ENCODE results near the gene DPEP3. TPM values are rescaled to one million over a fixed set of nuclear protein-coding genes. Genes with fewer than 3 reads are reported as not detected.

The DPEP3 gene
- polyA plus RNA-seq, 1 donor: 0.09 TPM

DNA sequence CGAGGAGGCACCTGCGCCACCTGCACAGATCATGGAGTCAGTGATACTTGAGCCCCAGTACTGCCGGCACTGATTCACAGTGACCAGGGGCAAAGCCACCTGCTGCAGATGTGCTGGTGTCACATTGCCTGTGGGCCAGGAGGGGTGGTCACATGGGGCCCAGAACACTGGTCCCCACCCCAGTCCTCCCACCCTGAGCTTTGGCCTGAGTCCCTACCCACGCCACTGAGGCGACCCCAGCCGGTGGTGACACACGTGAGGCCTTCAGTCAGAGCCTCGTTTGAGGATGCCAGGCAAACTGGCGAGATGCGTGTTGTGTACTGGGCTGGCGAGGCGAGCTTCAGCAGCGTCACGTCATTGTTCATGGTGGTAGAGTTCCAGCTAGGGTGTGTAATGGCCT is 50.1 kb downstream of the DPEP3 start:
- Histone ChIP-seq H3K9me3 (ENCODE audit: control insufficient read depth, low read depth, low read length) (no peaks in the 10 kb centered on the region), H3K4me1 (ENCODE audit: control insufficient read depth, insufficient read depth, low read length) (peaks cover 5% of the 10 kb centered on the region), H3K4me3 (ENCODE audit: low read length) (no peak overlapping the region), H3K27ac (ENCODE audit: low read length) (no peak overlapping the region), H3K27me3 (ENCODE audit: control insufficient read depth, insufficient read depth, low read length) (no peaks in the 10 kb centered on the region), H3K36me3 (ENCODE audit: control insufficient read depth, insufficient read depth, low read length) (peaks cover 71% of the 10 kb centered on the region)
- no peak for DNase-seq
- WGBS (ENCODE audit: insufficient coverage, low lambda C conversion rate): no CpG with 5 or more reads among the region's 14 CpGs

GRCh38 chr16:67928561-67929364 is 51.5 kb downstream of the DPEP3 start:
- peaks cover 62% of the 10 kb centered on the region for H3K36me3 ChIP-seq (ENCODE audit: control insufficient read depth, insufficient read depth, low read length)
- WGBS (ENCODE audit: insufficient coverage, low lambda C conversion rate): no CpG with 5 or more reads among the region's 16 CpGs
- DNase-seq: peak; percentile 44 to 58
- H3K27me3 ChIP-seq (ENCODE audit: control insufficient read depth, insufficient read depth, low read length): no peaks in the 10 kb centered on the region
- H3K4me1 ChIP-seq (ENCODE audit: control insufficient read depth, insufficient read depth, low read length): no peaks in the 10 kb centered on the region
- no peak overlapping the region for H3K27ac ChIP-seq (ENCODE audit: low read length)
- no peak overlapping the region for H3K4me3 ChIP-seq (ENCODE audit: low read length)
- H3K9me3 ChIP-seq (ENCODE audit: control insufficient read depth, low read depth, low read length): no peaks in the 10 kb centered on the region

- Histone ChIP-seq H3K27ac (ENCODE audit: low read length) (no peak overlapping the region), H3K4me1 (ENCODE audit: control insufficient read depth, insufficient read depth, low read length) (no peaks in the 10 kb centered on the region), H3K9me3 (ENCODE audit: control insufficient read depth, low read depth, low read length) (no peaks in the 10 kb centered on the region), H3K4me3 (ENCODE audit: low read length) (no peak overlapping the region), H3K27me3 (ENCODE audit: control insufficient read depth, insufficient read depth, low read length) (no peaks in the 10 kb centered on the region), H3K36me3 (ENCODE audit: control insufficient read depth, insufficient read depth, low read length) (peaks cover 65% of the 10 kb centered on the region)
- no CpG with 5 or more reads among the region's 7 CpGs for WGBS (ENCODE audit: insufficient coverage, low lambda C conversion rate)
- DNase-seq: no peak
Observed at GRCh38 chr16:67928147-67928546, 52.2 kb downstream of the DPEP3 start.

DNA sequence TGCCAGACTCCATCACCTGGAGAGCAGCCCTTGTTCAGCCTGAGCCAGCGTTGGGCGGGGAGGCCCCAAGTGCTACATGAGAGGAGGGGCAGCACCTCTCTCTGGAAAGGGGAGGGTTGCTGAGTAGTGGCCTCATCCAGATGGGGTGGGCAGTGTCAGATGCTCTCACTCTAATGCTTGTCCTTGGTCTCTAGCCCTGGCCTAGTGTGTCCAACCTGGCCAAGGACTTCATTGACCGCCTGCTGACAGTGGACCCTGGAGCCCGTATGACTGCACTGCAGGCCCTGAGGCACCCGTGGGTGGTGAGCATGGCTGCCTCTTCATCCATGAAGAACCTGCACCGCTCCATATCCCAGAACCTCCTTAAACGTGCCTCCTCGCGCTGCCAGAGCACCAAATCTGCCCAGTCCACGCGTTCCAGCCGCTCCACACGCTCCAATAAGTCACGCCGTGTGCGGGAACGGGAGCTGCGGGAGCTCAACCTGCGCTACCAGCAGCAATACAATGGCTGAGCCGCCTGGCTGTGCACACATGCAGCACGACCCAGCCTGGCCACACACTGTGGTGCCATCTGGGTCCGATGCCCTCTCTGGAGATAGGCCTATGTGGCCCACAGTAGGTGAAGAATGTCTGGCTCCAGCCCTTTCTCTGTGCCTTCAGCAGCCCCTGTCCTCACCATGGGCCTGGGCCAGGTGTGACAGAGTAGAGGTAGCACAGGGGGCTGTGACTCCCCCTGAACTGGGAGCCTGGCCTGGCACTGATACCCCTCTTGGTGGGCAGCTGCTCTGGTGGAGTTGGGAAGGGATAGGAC is 53.0 kb downstream of the DPEP3 start:
- peaks cover 65% of the 10 kb centered on the region for H3K36me3 ChIP-seq (ENCODE audit: control insufficient read depth, insufficient read depth, low read length)
- H3K4me3 ChIP-seq (ENCODE audit: low read length): no peak overlapping the region
- no peaks in the 10 kb centered on the region for H3K4me1 ChIP-seq (ENCODE audit: control insufficient read depth, insufficient read depth, low read length)
- H3K27me3 ChIP-seq (ENCODE audit: control insufficient read depth, insufficient read depth, low read length): no peaks in the 10 kb centered on the region
- H3K9me3 ChIP-seq (ENCODE audit: control insufficient read depth, low read depth, low read length): no peaks in the 10 kb centered on the region
- WGBS (ENCODE audit: insufficient coverage, low lambda C conversion rate): no CpG with 5 or more reads among the region's 22 CpGs
- no peak overlapping the region for H3K27ac ChIP-seq (ENCODE audit: low read length)
- no peak for DNase-seq

DNA sequence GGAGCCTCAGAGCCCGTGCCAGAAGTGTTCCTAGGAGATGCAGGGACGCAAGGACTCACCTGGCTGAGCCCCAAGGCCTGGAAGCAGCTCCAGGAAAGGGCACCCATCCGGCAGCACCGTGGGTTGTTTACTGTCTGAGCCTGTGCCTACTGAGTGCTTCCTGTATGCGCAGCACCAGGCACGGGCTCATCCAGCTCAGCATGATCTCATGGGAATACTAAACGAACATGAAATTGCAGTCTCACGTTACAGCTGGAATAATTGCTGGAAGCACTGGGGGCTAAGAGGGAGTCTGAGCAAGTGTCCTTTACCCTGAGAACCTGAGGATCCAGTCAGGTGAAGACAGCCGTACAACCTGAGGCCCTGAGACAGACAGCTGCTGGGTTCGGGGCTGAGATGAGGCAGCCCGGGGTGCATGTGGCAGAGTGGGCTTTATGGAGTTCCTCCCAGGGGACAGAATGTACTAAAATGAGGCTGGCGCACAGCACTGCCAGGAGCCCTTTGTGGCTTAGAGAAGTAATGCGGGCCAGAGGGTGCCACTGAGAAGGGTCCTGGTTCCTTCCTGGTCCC is 54.0 kb downstream of the DPEP3 start:
- DNase-seq: no peak
- whole genome bisulfite sequencing (ENCODE audit: insufficient coverage, low lambda C conversion rate): no CpG with 5 or more reads among the region's 13 CpGs
- Histone ChIP-seq H3K27me3 (ENCODE audit: control insufficient read depth, insufficient read depth, low read length) (no peaks in the 10 kb centered on the region), H3K4me1 (ENCODE audit: control insufficient read depth, insufficient read depth, low read length) (no peaks in the 10 kb centered on the region), H3K9me3 (ENCODE audit: control insufficient read depth, low read depth, low read length) (no peaks in the 10 kb centered on the region), H3K36me3 (ENCODE audit: control insufficient read depth, insufficient read depth, low read length) (peaks cover 67% of the 10 kb centered on the region), H3K27ac (ENCODE audit: low read length) (no peak overlapping the region), H3K4me3 (ENCODE audit: low read length) (no peak overlapping the region)

Other genes with a start within 250 kb of the DPEP3 start
- 18.0 TPM for gene RANBP10, start 173.9 kb downstream of the DPEP3 start, polyA plus RNA-seq
- gene TSNAXIP1, start 173.6 kb downstream of the DPEP3 start, polyA plus RNA-seq: 1.5 TPM
- 23.4 TPM for gene THAP11, start 138.2 kb downstream of the DPEP3 start, polyA plus RNA-seq
- gene NUTF2, start 133.6 kb downstream of the DPEP3 start, polyA plus RNA-seq: 123 TPM
- gene CENPT, start 132.8 kb downstream of the DPEP3 start, polyA plus RNA-seq: 58.1 TPM
- gene EDC4, start 107.4 kb downstream of the DPEP3 start, polyA plus RNA-seq: 59.7 TPM
- 1.6 TPM for gene NRN1L, start 95.6 kb downstream of the DPEP3 start, polyA plus RNA-seq
- 24.2 TPM for gene PSKH1, start 87.2 kb downstream of the DPEP3 start, polyA plus RNA-seq
- 0.87 TPM for gene CTRL, start 48.6 kb downstream of the DPEP3 start, polyA plus RNA-seq
- 99.2 TPM for gene PSMB10, start 43.6 kb downstream of the DPEP3 start, polyA plus RNA-seq
- 18.5 TPM for gene LCAT, start 36.4 kb downstream of the DPEP3 start, polyA plus RNA-seq
- 25.5 TPM for gene SLC12A4, start 11.9 kb downstream of the DPEP3 start, polyA plus RNA-seq
- 1.6 TPM for gene DPEP2, start 19.0 kb upstream of the DPEP3 start, polyA plus RNA-seq
- gene DPEP2NB, start 35.4 kb upstream of the DPEP3 start, polyA plus RNA-seq: not detected
- gene DDX28, start 42.7 kb upstream of the DPEP3 start, polyA plus RNA-seq: 9.9 TPM
- 12.2 TPM for gene DUS2, start 42.8 kb upstream of the DPEP3 start, polyA plus RNA-seq
- gene NFATC3, start 104.9 kb upstream of the DPEP3 start, polyA plus RNA-seq: 22.0 TPM

Measured in large intestine (tissue), 3 donors.